CD4-positive, CD25-positive, alpha-beta regulatory T cell (primary cell): ENCODE results near the gene PRAMEF1. TPM values are rescaled to one million over a fixed set of nuclear protein-coding genes. Genes with fewer than 3 reads are reported as not detected.
"Not testable (repeated sequence)": the region's sequence is repeated elsewhere in the genome, so short reads cannot be mapped to it uniquely, and the experiment has no call there.

ENCODE experiments used
- ATAC-seq, 2 donors: fragments of 150-1000 bp; cut with Tn5 transposase; one replicate each; pipeline ENCODE4 v1.10.0; 2021; ENCODE audit warnings: low read depth in 2 of 2, moderate number of reproducible peaks in 2 of 2, moderate library complexity in 1 of 2
- DNase-seq, 3 donors: peaks; one replicate each; pipeline versions ENCODE4 v3.0.0 to v3.0.0-alpha.2; 2012 to 2022; ENCODE audit warnings: mixed read lengths in 1 of 3
- H3K27ac ChIP-seq: one replicate; pipeline ENCODE4 v1.7.0; 2013; ENCODE audit warnings: mild to moderate bottlenecking, low read length; ENCODE audit not compliant: insufficient read depth, poor library complexity, severe bottlenecking
- H3K27me3 ChIP-seq: one replicate; pipeline ENCODE4 v1.7.0; 2013; ENCODE audit warnings: low read length; ENCODE audit not compliant: control insufficient read depth, insufficient read depth
- H3K36me3 ChIP-seq: one replicate; pipeline ENCODE4 v1.7.0; 2013; ENCODE audit warnings: mild to moderate bottlenecking, low read length, moderate library complexity; ENCODE audit not compliant: control insufficient read depth, insufficient read depth
- H3K4me1 ChIP-seq: 2 replicates; pipeline ENCODE4 v1.7.0; 2013; ENCODE audit warnings: mild to moderate bottlenecking, low read length; ENCODE audit not compliant: insufficient read depth, control insufficient read depth, poor library complexity, severe bottlenecking
- H3K4me3 ChIP-seq: one replicate; pipeline ENCODE4 v1.7.0; 2013; ENCODE audit warnings: low read depth, mild to moderate bottlenecking, low read length, moderate library complexity
- H3K9me3 ChIP-seq, 2 experiments: 1 replicate in 1 of 2; 2 replicates in 1 of 2; pipeline ENCODE4 v1.7.0; 2013; ENCODE audit warnings: low read length in 2 of 2, mild to moderate bottlenecking in 1 of 2, moderate library complexity in 1 of 2; ENCODE audit not compliant: control insufficient read depth in 2 of 2
- H3K27ac Mint-ChIP-seq, 3 donors: one replicate each; pipeline ENCODE4 v1.8.0; 2020 to 2022; ENCODE audit warnings: mild to moderate bottlenecking in 3 of 3, mixed read lengths in 3 of 3, moderate library complexity in 2 of 3
- H3K27me3 Mint-ChIP-seq: one replicate; pipeline ENCODE4 v1.8.0; 2022; ENCODE audit warnings: mild to moderate bottlenecking, mixed read lengths
- H3K36me3 Mint-ChIP-seq: one replicate; pipeline ENCODE4 v1.8.0; 2020; ENCODE audit warnings: mixed read lengths
- H3K4me1 Mint-ChIP-seq, 4 donors: one replicate each; pipeline ENCODE4 v1.8.0; 2020 to 2022; ENCODE audit warnings: mixed read lengths in 4 of 4, mild to moderate bottlenecking in 1 of 4
- H3K4me3 Mint-ChIP-seq, 4 donors: one replicate each; pipeline ENCODE4 v1.8.0; 2020 to 2022; ENCODE audit warnings: mild to moderate bottlenecking in 4 of 4, mixed read lengths in 4 of 4, moderate library complexity in 3 of 4
- H3K9me3 Mint-ChIP-seq, 7 donors: one replicate each; pipeline ENCODE4 v1.8.0; 2020 to 2022; ENCODE audit warnings: mixed read lengths in 7 of 7, mild to moderate bottlenecking in 3 of 7, moderate library complexity in 2 of 7
- polyA plus RNA-seq, 4 donors: library from polyadenylated mRNA; unstranded; fragments of 300-500 nt; fragmentation: Illumina TruSeq; gene quantifications; one replicate each; pipeline ENCODE4 v1.2.3, GENCODE V29; 2021
- total RNA-seq: library from RNA; stranded (reverse); gene quantifications from one replicate; pipeline ENCODE4 v1.2.3, GENCODE V29; 2022

The PRAMEF1 gene
- total RNA-seq = not detected
- polyA plus RNA-seq = not detected

- H3K4me1 ChIP-seq, H3K27ac Mint-ChIP-seq, DNase-seq, H3K27me3 Mint-ChIP-seq, H3K9me3 ChIP-seq, H3K27me3 ChIP-seq, H3K36me3 ChIP-seq, H3K27ac ChIP-seq, H3K36me3 Mint-ChIP-seq, H3K4me1 Mint-ChIP-seq, ATAC-seq, H3K4me3 ChIP-seq, H3K4me3 Mint-ChIP-seq, H3K9me3 Mint-ChIP-seq: not testable (repeated sequence)
These were observed at the start of gene PRAMEF1 for GRCh38 chr1:12791097-12791496. Gene PRAMEF1 (plus strand): TSS chr1:12791397. CDS start chr1:12793228, 1,831 bp downstream.

- H3K9me3 ChIP-seq = peaks cover 0 to under 1% of the 10 kb centered on the region in 2 experiments
- no peak overlapping the region for H3K4me3 ChIP-seq
- H3K36me3 ChIP-seq = no peaks in the 10 kb centered on the region
- H3K4me1 ChIP-seq = no peaks in the 10 kb centered on the region
- H3K27me3 ChIP-seq = peaks cover 6% of the 10 kb centered on the region
- no peak for DNase-seq
- ATAC-seq = no peak
- Mint-ChIP-seq H3K9me3 (peaks cover 0 to 10% (median 4%) of the 10 kb centered on the region in 7 donors), H3K4me3 (no peak overlapping the region), H3K4me1 (no peaks in the 10 kb centered on the region), H3K27ac (no peak overlapping the region), H3K27me3 (peaks cover 40% of the 10 kb centered on the region), H3K36me3 (no peaks in the 10 kb centered on the region)
- H3K27ac ChIP-seq = no peak overlapping the region
These were observed 49.3 kb upstream of the PRAMEF1 start for GRCh38 chr1:12741946-12742345.

- Mint-ChIP-seq H3K27me3 (peaks cover 44% of the 10 kb centered on the region), H3K9me3 (peaks cover 2 to 34% (median 14%) of the 10 kb centered on the region in 7 donors), H3K27ac (no peak overlapping the region), H3K36me3 (no peaks in the 10 kb centered on the region), H3K4me3 (no peak overlapping the region), H3K4me1 (no peaks in the 10 kb centered on the region)
- no peak for DNase-seq
- Histone ChIP-seq H3K4me1 (no peaks in the 10 kb centered on the region), H3K27me3 (peaks cover 19% of the 10 kb centered on the region), H3K27ac (no peak overlapping the region), H3K36me3 (no peaks in the 10 kb centered on the region), H3K9me3 (peaks cover 24 to 26% of the 10 kb centered on the region in 2 experiments), H3K4me3 (no peak overlapping the region)
- ATAC-seq = no peak
These were observed 45.8 kb upstream of the PRAMEF1 start for GRCh38 chr1:12745126-12745991.

GRCh38 chr1:12745992-12746323 lies 45.2 kb upstream of the PRAMEF1 start, which contains the start of gene CFAP107:
Gene CFAP107 (plus strand): TSS chr1:12746200. CDS start chr1:12746431, 231 bp downstream.
- ATAC-seq = no peak
- H3K36me3 Mint-ChIP-seq = no peaks in the 10 kb centered on the region
- H3K27me3 Mint-ChIP-seq = peaks cover 47% of the 10 kb centered on the region

GRCh38 chr1:12748778-12749355 lies 42.3 kb upstream of the PRAMEF1 start:
- H3K27me3 Mint-ChIP-seq = peaks cover 52% of the 10 kb centered on the region
- ATAC-seq = no peak
- no peaks in the 10 kb centered on the region for H3K36me3 Mint-ChIP-seq

More at GRCh38 chr1:12745992-12746323, 45.2 kb upstream of the PRAMEF1 start, which contains the start of gene CFAP107:
- no peaks in the 10 kb centered on the region for H3K4me1 Mint-ChIP-seq
- Histone ChIP-seq H3K27ac (no peak within 1 kb of the TSS), H3K4me3 (no peak within 1 kb of the TSS), H3K27me3 (peaks cover 22% of the 10 kb centered on the region), H3K4me1 (no peaks in the 10 kb centered on the region), H3K9me3 (peaks cover 24 to 29% of the 10 kb centered on the region in 2 experiments), H3K36me3 (no peaks in the 10 kb centered on the region)
- H3K9me3 Mint-ChIP-seq = peaks cover 5 to 34% (median 16%) of the 10 kb centered on the region in 7 donors
- no peak for DNase-seq
- peak within 1 kb of the TSS in 1 of 4 donors; percentile 58 for H3K4me3 Mint-ChIP-seq
- no peak within 1 kb of the TSS for H3K27ac Mint-ChIP-seq

GRCh38 chr1:12754738-12755137 lies 36.5 kb upstream of the PRAMEF1 start:
- Mint-ChIP-seq H3K9me3 (peaks cover 0 to 9% (median 5%) of the 10 kb centered on the region in 7 donors), H3K4me1 (no peaks in the 10 kb centered on the region), H3K27ac (no peak overlapping the region), H3K27me3 (peaks cover 22% of the 10 kb centered on the region), H3K4me3 (no peak overlapping the region), H3K36me3 (no peaks in the 10 kb centered on the region)
- H3K4me3 ChIP-seq = no peak overlapping the region
- ATAC-seq = no peak
- H3K27me3 ChIP-seq = peaks cover 9% of the 10 kb centered on the region
- no peaks in the 10 kb centered on the region for H3K4me1 ChIP-seq
- H3K9me3 ChIP-seq = peaks cover 4% of the 10 kb centered on the region in 2 experiments
- DNase-seq = no peak
- H3K36me3 ChIP-seq = no peaks in the 10 kb centered on the region
- H3K27ac ChIP-seq = no peak overlapping the region

More at GRCh38 chr1:12748778-12749355, 42.3 kb upstream of the PRAMEF1 start:
- H3K36me3 ChIP-seq = no peaks in the 10 kb centered on the region
- H3K4me1 Mint-ChIP-seq = no peaks in the 10 kb centered on the region
- peaks cover 21% of the 10 kb centered on the region for H3K27me3 ChIP-seq
- peaks cover 24 to 29% of the 10 kb centered on the region in 2 experiments for H3K9me3 ChIP-seq
- H3K27ac ChIP-seq = no peak overlapping the region
- no peaks in the 10 kb centered on the region for H3K4me1 ChIP-seq
- H3K4me3 ChIP-seq = no peak overlapping the region
- H3K27ac Mint-ChIP-seq = no peak overlapping the region
- peaks cover 5 to 34% (median 16%) of the 10 kb centered on the region in 7 donors for H3K9me3 Mint-ChIP-seq
- DNase-seq = no peak
- H3K4me3 Mint-ChIP-seq = no peak overlapping the region

GRCh38 chr1:12756273-12756672 lies 34.9 kb upstream of the PRAMEF1 start:
- H3K9me3 ChIP-seq = no peaks in the 10 kb centered on the region
- H3K27ac ChIP-seq = no peak overlapping the region
- H3K27me3 Mint-ChIP-seq = peaks cover 10% of the 10 kb centered on the region
- no peaks in the 10 kb centered on the region for H3K9me3 Mint-ChIP-seq
- DNase-seq (no peak), ATAC-seq (no peak)
- no peaks in the 10 kb centered on the region for H3K4me1 Mint-ChIP-seq
- no peaks in the 10 kb centered on the region for H3K36me3 Mint-ChIP-seq
- no peak overlapping the region for H3K4me3 Mint-ChIP-seq
- H3K4me1 ChIP-seq = no peaks in the 10 kb centered on the region
- H3K27ac Mint-ChIP-seq = no peak overlapping the region
- H3K27me3 ChIP-seq = peaks cover 5% of the 10 kb centered on the region
- H3K36me3 ChIP-seq = no peaks in the 10 kb centered on the region
- H3K4me3 ChIP-seq = no peak overlapping the region
